IPS-NIHi7 (cell line): ENCODE data around the gene ARGLU1.
A peak's percentile ranks its signal among the peaks of the same experiment; 100 is the strongest.
"Not testable (repeated sequence)": the region's sequence is repeated elsewhere in the genome, so short reads cannot be mapped to it uniquely, and the experiment has no call there.

Experiments used
- DNase-seq: peaks from one replicate; pipeline ENCODE4 v3.0.0; 2012; ENCODE audit warnings: mixed read lengths; ENCODE audit errors: extremely low spot score

ARGLU1 gene

GRCh38 chr13:106567474-106568298 is at the start of gene ARGLU1:
TSS of gene ARGLU1 (minus strand) at chr13:106568137. CDS start at chr13:106567919, 218 bp downstream.
- DNase-seq = peak; percentile 87

DNA sequence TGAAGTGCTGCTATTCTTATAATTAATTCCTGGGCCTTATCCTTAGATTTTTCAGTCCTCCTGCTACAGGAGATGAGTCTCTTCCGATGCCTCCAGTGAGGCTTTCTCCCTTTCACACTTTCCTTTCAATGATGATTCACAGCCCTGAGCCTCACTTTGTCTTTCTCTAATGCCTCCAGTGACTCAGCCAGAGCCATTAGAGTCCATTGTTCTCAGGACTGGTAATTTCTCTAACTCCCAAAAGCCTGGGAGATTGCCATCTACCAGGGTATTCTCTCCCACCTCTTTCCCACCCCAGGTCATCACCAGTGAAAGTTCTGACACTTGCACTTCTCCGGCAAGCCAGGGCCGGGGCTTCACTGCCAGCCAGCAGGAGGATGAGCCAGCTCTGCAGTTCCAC is 49.6 kb upstream of the ARGLU1 start:
- DNase-seq = peak; percentile 38

DNA sequence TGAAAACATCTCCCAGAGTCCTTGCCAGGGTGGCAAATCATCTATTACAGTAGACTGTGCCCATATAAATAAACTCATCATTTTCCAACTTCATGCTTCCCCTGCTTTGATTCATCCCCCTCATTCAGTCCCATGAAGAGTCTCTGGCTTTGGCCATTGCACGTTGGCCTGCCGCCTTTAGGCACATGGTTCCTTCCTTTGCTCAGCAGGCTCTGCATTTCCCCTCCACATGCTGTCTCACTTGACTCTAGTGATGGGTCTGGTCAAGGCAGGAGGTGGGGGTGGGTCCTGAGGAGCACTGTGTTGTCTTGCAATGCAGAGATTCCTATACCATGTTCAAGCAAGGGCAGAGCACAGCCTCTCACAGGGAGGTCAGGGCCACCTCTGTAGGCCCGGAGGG is 48.8 kb upstream of the ARGLU1 start:
- no peak for DNase-seq

GRCh38 chr13:106614874-106615273 is 46.9 kb upstream of the ARGLU1 start:
- DNase-seq = no peak

DNA sequence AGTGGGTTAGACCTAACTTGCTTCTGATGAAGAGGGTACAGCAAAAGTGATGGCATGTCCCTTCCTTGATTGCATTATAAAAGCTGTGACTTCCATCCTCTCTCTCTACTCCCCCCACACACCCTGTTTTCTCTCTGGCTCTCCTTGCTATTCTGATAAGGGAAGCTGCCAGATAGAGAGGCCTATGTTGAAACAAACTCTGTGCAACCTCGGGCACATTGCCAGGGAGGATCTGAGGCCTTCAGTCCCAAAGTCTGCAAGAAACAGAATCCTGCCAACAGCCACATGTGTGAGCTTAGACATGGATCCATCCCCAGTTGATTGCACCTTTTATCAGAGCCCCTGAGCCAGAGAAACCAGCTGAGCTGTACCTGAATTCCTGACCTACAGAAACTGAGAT is 44.8 kb upstream of the ARGLU1 start:
- no peak for DNase-seq

DNA sequence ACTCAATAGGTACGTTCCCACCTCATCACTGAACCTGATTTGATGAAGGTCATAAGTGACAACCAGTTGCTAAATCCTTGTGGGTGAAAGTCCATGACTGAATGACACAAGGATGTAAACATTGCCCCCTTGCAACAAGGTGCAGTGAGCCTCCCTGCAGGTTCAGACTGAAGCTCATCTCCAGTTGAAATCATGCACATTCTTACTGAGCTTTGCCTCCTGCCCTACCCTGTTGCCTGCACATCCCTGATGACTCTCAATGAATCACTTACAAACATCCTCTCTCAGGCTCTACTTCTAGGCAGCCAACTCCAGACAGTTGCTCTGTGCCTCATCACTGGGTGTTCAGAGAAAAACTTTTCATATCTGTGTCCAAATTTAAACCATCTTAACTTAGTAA is 42.5 kb upstream of the ARGLU1 start:
- no peak for DNase-seq

GRCh38 chr13:106609116-106609515 is 41.2 kb upstream of the ARGLU1 start:
- DNase-seq = no peak

DNA sequence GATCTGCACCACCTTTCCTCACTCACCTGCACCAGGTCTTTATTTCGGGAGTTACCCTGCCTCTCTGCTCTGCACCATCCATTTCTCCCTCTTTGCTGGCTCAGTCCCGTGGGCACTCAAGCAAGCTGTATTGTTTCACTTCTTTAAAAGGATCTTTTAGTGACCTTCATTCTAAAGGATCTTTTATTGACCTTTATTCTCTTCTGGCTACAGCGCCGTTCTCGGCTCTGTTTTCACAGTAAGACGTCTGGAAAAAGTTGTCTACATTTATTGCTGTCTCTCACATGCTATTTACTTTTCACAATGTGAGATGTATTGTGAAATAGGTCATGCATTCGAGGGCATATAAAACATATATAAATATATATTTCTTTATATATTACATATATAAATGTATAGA is 35.6 kb upstream of the ARGLU1 start:
- DNase-seq = no peak

- DNase-seq = no peak
Observed at GRCh38 chr13:106602178-106602577, 34.2 kb upstream of the ARGLU1 start.

GRCh38 chr13:106601489-106601888 is 33.6 kb upstream of the ARGLU1 start:
- no peak for DNase-seq

GRCh38 chr13:106600798-106601135 is 32.8 kb upstream of the ARGLU1 start:
- not testable (repeated sequence) for DNase-seq

DNA sequence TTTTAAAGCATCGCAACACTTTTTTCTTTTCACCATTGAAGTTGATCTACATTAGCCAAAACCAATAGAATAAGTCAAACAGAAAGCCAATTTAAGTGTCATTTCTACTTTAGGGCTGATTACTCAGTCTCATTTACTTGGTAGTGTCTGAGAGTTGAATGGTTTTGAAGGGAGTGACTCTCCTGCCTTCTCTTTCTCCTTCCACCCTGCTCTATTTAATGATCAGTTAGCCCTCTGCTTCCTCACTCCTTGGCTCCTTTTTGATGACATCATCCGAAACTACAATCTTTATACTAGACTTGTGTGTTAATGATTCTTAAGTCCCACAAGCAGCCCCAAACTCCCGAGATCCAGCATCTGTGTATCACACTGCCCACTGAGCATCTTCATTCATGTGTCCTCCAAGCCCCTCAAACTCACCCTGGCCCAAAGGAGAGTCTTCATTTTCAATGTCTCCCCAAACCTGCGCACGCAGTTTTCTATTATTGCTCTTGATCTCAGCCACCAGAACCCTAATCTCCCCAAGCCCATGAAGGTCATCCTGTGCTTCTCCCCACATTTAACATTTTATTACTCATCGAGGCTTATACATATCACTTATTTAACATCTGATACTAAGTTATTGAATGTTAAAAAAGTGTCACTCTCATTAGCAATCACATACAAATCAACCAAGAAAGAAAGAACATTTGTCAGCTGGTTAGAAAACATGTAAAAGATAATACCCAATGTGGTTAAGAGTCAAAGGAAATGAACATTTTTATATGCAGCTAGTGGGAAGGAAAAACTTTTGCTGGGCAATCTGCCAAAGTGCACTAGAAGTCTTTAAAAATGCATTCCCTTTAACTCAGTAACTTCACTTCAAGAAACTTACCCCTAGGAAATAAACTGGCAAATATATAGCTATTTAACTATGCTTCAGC is 32.2 kb upstream of the ARGLU1 start:
- DNase-seq = no peak

GRCh38 chr13:106597749-106598395 is 29.9 kb upstream of the ARGLU1 start:
- DNase-seq = no peak

DNA sequence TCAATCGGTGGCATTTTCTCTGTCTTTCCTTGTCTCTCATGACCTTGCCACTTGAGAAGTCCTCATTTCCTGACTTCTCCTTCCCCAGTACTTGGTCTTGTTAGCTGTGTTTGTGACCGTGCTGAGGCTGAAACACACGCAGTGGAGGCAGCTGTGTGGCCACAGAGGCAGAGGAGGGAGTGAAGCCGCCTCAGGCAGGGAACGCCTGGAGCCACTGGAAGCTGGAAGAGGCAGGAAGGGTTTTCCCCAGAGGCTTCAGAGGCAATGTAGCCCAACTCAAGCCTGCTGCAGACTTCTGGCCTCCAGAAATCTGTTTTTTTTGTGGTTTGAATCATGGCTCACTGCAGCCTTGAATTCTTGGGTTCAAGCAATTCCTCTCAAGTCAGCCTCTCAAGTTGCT is 29.2 kb upstream of the ARGLU1 start:
- no peak for DNase-seq

GRCh38 chr13:106596275-106596937 is 28.5 kb upstream of the ARGLU1 start:
- DNase-seq = no peak

- no peak for DNase-seq
Observed at GRCh38 chr13:106595625-106596024, 27.7 kb upstream of the ARGLU1 start.

GRCh38 chr13:106594980-106595379 is 27.0 kb upstream of the ARGLU1 start:
- no peak for DNase-seq

- DNase-seq = no peak
Observed at GRCh38 chr13:106593132-106593531, 25.2 kb upstream of the ARGLU1 start.

- no peak for DNase-seq
Observed at GRCh38 chr13:106591299-106591698, 23.4 kb upstream of the ARGLU1 start.

DNA sequence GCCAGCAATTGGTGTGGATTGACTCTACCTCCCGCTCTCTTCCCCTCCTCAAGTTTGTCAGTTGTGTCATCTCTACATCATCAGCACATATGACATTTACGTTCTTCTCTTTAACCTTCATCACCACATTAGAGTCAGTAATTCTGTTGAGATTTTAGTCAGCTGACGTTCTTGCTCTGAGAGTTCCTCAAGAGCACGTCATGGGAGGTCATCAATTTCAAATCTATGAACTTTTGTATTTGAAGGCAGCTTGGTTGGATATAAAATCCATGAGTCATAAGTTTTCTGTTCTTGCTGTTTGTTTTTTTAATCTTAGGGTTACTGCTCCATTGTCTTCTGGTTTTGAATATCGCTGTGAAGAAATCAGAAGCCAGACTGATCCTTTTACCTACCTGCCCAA is 21.8 kb upstream of the ARGLU1 start:
- DNase-seq = no peak

- DNase-seq = no peak
Observed at GRCh38 chr13:106588367-106588766, 20.4 kb upstream of the ARGLU1 start.

DNA sequence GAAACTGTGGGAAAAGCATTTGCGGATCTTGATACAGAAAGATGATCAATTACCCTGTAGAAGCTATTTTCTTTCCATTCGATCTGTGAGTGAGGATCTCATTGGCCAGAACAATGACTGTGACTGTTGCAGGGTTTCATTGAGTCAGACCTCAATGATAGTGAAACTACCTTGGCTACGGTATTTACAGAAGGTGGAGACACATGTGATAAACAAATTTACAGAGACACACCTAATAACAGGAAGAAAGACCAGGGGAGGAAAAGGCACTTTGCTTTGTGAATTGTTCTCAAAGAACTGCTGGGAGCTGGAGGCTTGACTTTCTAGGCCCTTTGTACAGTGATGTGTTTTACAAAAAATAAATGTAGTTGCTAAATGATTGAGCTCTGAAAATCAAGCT is 19.9 kb upstream of the ARGLU1 start:
- DNase-seq = no peak
